Thymus (tissue), 11 donors: ENCODE measurements around the gene C2CD4A. TPM values are rescaled to one million over a fixed set of nuclear protein-coding genes. Genes with fewer than 3 reads are reported as not detected.

Experiments
- DNase-seq, 9 donors: peaks; one replicate each; pipeline ENCODE4 v3.0.0-alpha.2; 2013; ENCODE audit warnings: low spot score in 9 of 9, low read depth in 6 of 9, missing footprints in 1 of 9
- H3K27ac ChIP-seq, 2 donors: one replicate each; pipeline ENCODE4 v1.5.1; 2013; ENCODE audit warnings: control low read depth in 1 of 2, low read depth in 1 of 2, low read length in 1 of 2, mild to moderate bottlenecking in 1 of 2, moderate library complexity in 1 of 2
- H3K27me3 ChIP-seq, 2 donors: one replicate each; pipeline ENCODE4 v1.5.1; 2013; ENCODE audit warnings: low read length in 1 of 2; ENCODE audit not compliant: control insufficient read depth in 2 of 2, insufficient read depth in 1 of 2
- H3K36me3 ChIP-seq, 2 donors: one replicate each; pipeline ENCODE4 v1.5.1; 2013; ENCODE audit warnings: low read length in 1 of 2, mild to moderate bottlenecking in 1 of 2, moderate library complexity in 1 of 2; ENCODE audit not compliant: control insufficient read depth in 2 of 2, insufficient read depth in 2 of 2
- H3K4me1 ChIP-seq, 2 donors: one replicate each; pipeline ENCODE4 v1.5.1; 2013; ENCODE audit warnings: low read length in 2 of 2; ENCODE audit not compliant: control insufficient read depth in 2 of 2, insufficient read depth in 2 of 2
- H3K4me3 ChIP-seq, 2 donors: one replicate each; pipeline ENCODE4 v1.5.1; 2013; ENCODE audit warnings: low read length in 2 of 2, control low read depth in 1 of 2, mild to moderate bottlenecking in 1 of 2
- H3K9me3 ChIP-seq, 2 donors: one replicate each; pipeline ENCODE4 v1.5.1; 2013; ENCODE audit warnings: low read length in 1 of 2, mild to moderate bottlenecking in 1 of 2; ENCODE audit not compliant: control insufficient read depth in 2 of 2, insufficient read depth in 1 of 2
- WGBS: extraction: QIAGEN DNeasy Blood & Tissue Kit; methylation state at CpG from one replicate; pipeline ENCODE4 v1.1.7; 2013; 5-methylcytosine and 5-hydroxymethylcytosine counted together
- polyA plus RNA-seq: library from polyadenylated mRNA; stranded (reverse); fragments of 200-250 nt; gene quantifications from one replicate; pipeline ENCODE4 v1.2.3, GENCODE V29; 2013
- total RNA-seq: library from RNA; stranded (reverse); fragments of 120-200 nt; gene quantifications from one replicate; pipeline ENCODE4 v1.2.4, GENCODE V29; 2013
- donor health status: healthy.

Gene C2CD4A
- total and polyA plus RNA-seq, 2 donors, result 0.66 to 11.6 TPM

GRCh38 chr15:62068071-62068809 is 1.5 kb downstream of the C2CD4A start:
- no peak for DNase-seq
- Histone ChIP-seq H3K4me1 (peaks cover 5% of the 10 kb centered on the region in 2 donors), H3K9me3 (no peaks in the 10 kb centered on the region), H3K27ac (peak overlapping the region in 1 of 2 donors; percentile 18), H3K27me3 (peaks cover 55 to 65% of the 10 kb centered on the region in 2 donors), H3K4me3 (peak overlapping the region in 1 of 2 donors; percentile 49), H3K36me3 (no peaks in the 10 kb centered on the region)
- 1% methylated on average over 103 of the region's 103 CpGs for WGBS

DNA sequence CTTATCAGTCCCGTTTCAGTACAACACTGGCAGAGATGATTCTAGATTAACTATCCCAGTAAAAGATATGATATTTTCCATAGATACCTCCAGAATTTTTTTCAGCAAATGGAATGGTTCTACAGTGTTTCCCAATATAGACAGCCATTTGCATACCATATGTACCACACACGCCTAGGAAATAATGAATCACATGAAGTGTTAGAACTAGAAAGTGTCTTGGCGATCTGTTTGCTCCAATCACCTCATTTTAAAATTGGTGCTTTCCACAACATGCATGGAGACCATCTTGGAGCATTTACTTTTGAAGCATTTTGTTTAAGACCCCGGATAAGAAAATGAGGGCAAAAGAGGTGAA is 2.0 kb downstream of the C2CD4A start:
- WGBS, result 49% methylated on average over 4 of the region's 4 CpGs
- Histone ChIP-seq H3K36me3 (no peaks in the 10 kb centered on the region), H3K4me3 (peak overlapping the region in 1 of 2 donors; percentile 49), H3K4me1 (peaks cover 5% of the 10 kb centered on the region in 2 donors), H3K27ac (no peak overlapping the region), H3K9me3 (no peaks in the 10 kb centered on the region), H3K27me3 (peaks cover 50 to 59% of the 10 kb centered on the region in 2 donors)
- no peak for DNase-seq

GRCh38 chr15:62069551-62069950 is 2.8 kb downstream of the C2CD4A start:
- Histone ChIP-seq H3K4me1 (peaks cover 5% of the 10 kb centered on the region in 2 donors), H3K36me3 (no peaks in the 10 kb centered on the region), H3K9me3 (no peaks in the 10 kb centered on the region), H3K27me3 (peaks cover 44 to 53% of the 10 kb centered on the region in 2 donors), H3K4me3 (no peak overlapping the region), H3K27ac (no peak overlapping the region)
- 89% methylated on average over 5 of the region's 5 CpGs for WGBS
- DNase-seq, result no peak

DNA sequence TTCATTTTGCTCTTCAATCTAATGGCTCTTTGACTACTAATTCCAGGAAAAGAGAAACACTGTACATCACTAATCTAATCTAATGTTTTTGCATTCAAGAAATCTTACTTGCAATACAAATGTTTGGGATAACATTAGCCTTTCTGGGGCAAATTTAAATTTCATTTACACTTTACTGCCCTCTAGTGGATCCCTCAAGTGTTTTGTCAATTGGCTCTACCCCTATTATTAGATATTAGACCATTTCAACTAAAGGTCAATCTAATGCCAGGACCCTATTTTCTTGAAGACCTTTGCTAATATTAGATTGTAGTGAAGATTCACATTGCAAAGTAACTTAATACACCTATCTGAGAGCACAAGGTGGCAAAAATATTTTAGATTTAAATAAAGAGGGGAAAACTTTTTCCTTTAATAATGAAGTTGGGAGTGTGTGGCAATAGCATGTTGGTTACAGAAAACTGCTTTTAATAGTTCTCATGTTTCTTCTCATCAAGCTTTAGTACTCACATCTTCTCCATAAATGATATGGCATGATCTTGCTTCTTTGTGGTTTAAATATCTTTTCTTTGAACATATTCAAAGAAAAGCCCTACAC is 5.0 kb downstream of the C2CD4A start:
- peaks cover 30 to 31% of the 10 kb centered on the region in 2 donors for H3K27me3 ChIP-seq
- peaks cover 5% of the 10 kb centered on the region in 2 donors for H3K4me1 ChIP-seq
- H3K9me3 ChIP-seq, result no peaks in the 10 kb centered on the region
- no peaks in the 10 kb centered on the region for H3K36me3 ChIP-seq
- no peak overlapping the region for H3K27ac ChIP-seq
- H3K4me3 ChIP-seq, result no peak overlapping the region
- DNase-seq, result peak in 2 of 9 donors; percentile 24 to 47

- no peak for DNase-seq
- Histone ChIP-seq H3K36me3 (no peaks in the 10 kb centered on the region), H3K27me3 (no peaks in the 10 kb centered on the region), H3K4me1 (no peaks in the 10 kb centered on the region), H3K4me3 (no peak overlapping the region), H3K27ac (no peak overlapping the region), H3K9me3 (no peaks in the 10 kb centered on the region)
- 93% methylated on average over 9 of the region's 9 CpGs for WGBS
These were observed 9.0 kb downstream of the C2CD4A start for GRCh38 chr15:62075595-62076277.

DNA sequence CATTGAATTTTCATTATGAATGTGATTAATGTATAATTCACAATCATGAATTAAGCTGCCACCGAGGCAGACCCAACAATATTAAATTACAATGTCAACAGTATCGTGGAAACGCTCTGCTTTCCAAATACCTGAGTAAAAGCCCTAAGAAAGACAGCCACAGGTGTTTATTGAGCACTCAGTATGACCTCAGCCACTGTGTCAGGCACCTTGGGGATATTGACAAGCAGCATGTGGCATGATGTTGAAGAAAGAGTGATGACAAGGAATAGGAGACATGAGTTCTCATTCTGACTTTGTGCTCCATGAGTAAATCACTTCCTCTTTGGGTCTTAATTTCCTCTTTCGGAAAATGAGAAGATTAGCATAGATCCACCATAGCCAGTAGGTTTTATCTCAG is 12.8 kb downstream of the C2CD4A start:
- no peaks in the 10 kb centered on the region for H3K4me1 ChIP-seq
- no peak overlapping the region for H3K4me3 ChIP-seq
- WGBS, result 89% methylated on average over 4 of the region's 4 CpGs
- H3K27me3 ChIP-seq, result no peaks in the 10 kb centered on the region
- no peaks in the 10 kb centered on the region for H3K36me3 ChIP-seq
- DNase-seq, result no peak
- no peaks in the 10 kb centered on the region for H3K9me3 ChIP-seq
- H3K27ac ChIP-seq, result no peak overlapping the region

- 93% methylated on average over 9 of the region's 9 CpGs for WGBS
- Histone ChIP-seq H3K27me3 (no peaks in the 10 kb centered on the region), H3K9me3 (no peaks in the 10 kb centered on the region)
These were observed 16.7 kb downstream of the C2CD4A start for GRCh38 chr15:62083194-62084154.

GRCh38 chr15:62085740-62086139 is 19.0 kb downstream of the C2CD4A start:
- no peak overlapping the region for H3K4me3 ChIP-seq

More at GRCh38 chr15:62083194-62084154, 16.7 kb downstream of the C2CD4A start:
- no peak for DNase-seq
- Histone ChIP-seq H3K27ac (no peak overlapping the region), H3K36me3 (no peaks in the 10 kb centered on the region), H3K4me3 (no peak overlapping the region), H3K4me1 (no peaks in the 10 kb centered on the region)

More at GRCh38 chr15:62085740-62086139, 19.0 kb downstream of the C2CD4A start:
- WGBS, result 73% methylated on average over 4 of the region's 4 CpGs
- DNase-seq, result no peak
- H3K27me3 ChIP-seq, result no peaks in the 10 kb centered on the region
- no peaks in the 10 kb centered on the region for H3K4me1 ChIP-seq
- peak overlapping the region in 1 of 2 donors; percentile 17 for H3K27ac ChIP-seq
- H3K36me3 ChIP-seq, result no peaks in the 10 kb centered on the region
- H3K9me3 ChIP-seq, result no peaks in the 10 kb centered on the region
